Inflammatory macrophage treated with lipopolysaccharide for 1 hour (primary cell): Measurements from ENCODE around the gene PCYT2.

Source experiments
- DNase-seq, 2 donors: peaks; one replicate each; pipeline ENCODE4 v3.0.0-alpha.2; 2020 to 2022

The PCYT2 gene

GRCh38 chr17:81851423-81851822, 59.8 kb downstream of the PCYT2 start:
- DNase-seq, result no peak
